HG02763 (cell line): Measurements from ENCODE around the gene HNF4A.
"Not testable (repeated sequence)": the region's sequence is repeated elsewhere in the genome, so short reads cannot be mapped to it uniquely, and the experiment has no call there.

Experiments used
- ATAC-seq: cut with Tn5 transposase; IDR thresholded peaks from one replicate; pipeline ENCODE4 v1.9.1; 2021; ENCODE audit warnings: mild to moderate bottlenecking, moderate library complexity; ENCODE audit not compliant: unreplicated experiment

HNF4A gene

GRCh38 chr20:44345147-44345546 is 10.4 kb upstream of the HNF4A start:
- ATAC-seq = no peak

- ATAC-seq = not testable (repeated sequence)
Observed at GRCh38 chr20:44345941-44346340, 9.6 kb upstream of the HNF4A start.

- ATAC-seq = no peak
Observed at GRCh38 chr20:44348168-44348659, 7.3 kb upstream of the HNF4A start.

- no peak for ATAC-seq
Observed at GRCh38 chr20:44349349-44349748, 6.2 kb upstream of the HNF4A start.

- ATAC-seq = no peak
Observed at GRCh38 chr20:44350567-44350966, 4.9 kb upstream of the HNF4A start.

GRCh38 chr20:44354979-44355497 is 461 bp upstream of the HNF4A start:
- ATAC-seq = no peak

GRCh38 chr20:44356353-44356723 is 839 bp downstream of the HNF4A start:
- ATAC-seq = no peak

- no peak for ATAC-seq
Observed at GRCh38 chr20:44357020-44357419, 1.5 kb downstream of the HNF4A start.

GRCh38 chr20:44357555-44358125 is 2.1 kb downstream of the HNF4A start:
- ATAC-seq = no peak

- ATAC-seq = no peak
Observed at GRCh38 chr20:44358776-44359175, 3.3 kb downstream of the HNF4A start.

- no peak for ATAC-seq
Observed at GRCh38 chr20:44360221-44360620, 4.7 kb downstream of the HNF4A start.

GRCh38 chr20:44361021-44361420 is 5.5 kb downstream of the HNF4A start:
- ATAC-seq = no peak

GRCh38 chr20:44362466-44362940 is 7.0 kb downstream of the HNF4A start:
- no peak for ATAC-seq

- no peak for ATAC-seq
Observed at GRCh38 chr20:44364068-44364467, 8.6 kb downstream of the HNF4A start.

GRCh38 chr20:44364780-44365179 is 9.3 kb downstream of the HNF4A start:
- no peak for ATAC-seq

- no peak for ATAC-seq
Observed at GRCh38 chr20:44367746-44368145, 12.2 kb downstream of the HNF4A start.

GRCh38 chr20:44370639-44371218 is 15.2 kb downstream of the HNF4A start:
- ATAC-seq = no peak

- ATAC-seq = no peak
Observed at GRCh38 chr20:44382641-44383040, 27.1 kb downstream of the HNF4A start.

- no peak for ATAC-seq
Observed at GRCh38 chr20:44384423-44385027, 29.0 kb downstream of the HNF4A start.

- ATAC-seq = no peak
Observed at GRCh38 chr20:44388466-44389023, 33.0 kb downstream of the HNF4A start.

- no peak for ATAC-seq
Observed at GRCh38 chr20:44389871-44390270, 34.4 kb downstream of the HNF4A start.

GRCh38 chr20:44390280-44390679 is 34.8 kb downstream of the HNF4A start:
- ATAC-seq = no peak
